Activated CD4-positive, alpha-beta memory T cell treated with anti-CD3 and anti-CD28 coated beads for 36 hours (primary cell): ENCODE results near the gene TECTB. TPM values are rescaled to one million over a fixed set of nuclear protein-coding genes. Genes with fewer than 3 reads are reported as not detected.

Experiments used
- CTCF ChIA-PET: fragments of 350-600 bp; sonication (Branson Sonifier 250); formaldehyde crosslinking; loops from one replicate; lab custom pipeline; 2021; ENCODE audit warnings: antibody characterized with exemption, inconsistent platforms; lab: Charles Lee
- POLR2A ChIA-PET: fragments of 350-600 bp; sonication (Branson Sonifier 250); formaldehyde crosslinking; loops from one replicate; lab custom pipeline; 2021; ENCODE audit warnings: antibody characterized with exemption; lab: Charles Lee
- DNase-seq: peaks from one replicate; pipeline ENCODE4 v3.0.0-alpha.2; 2020
- H3K27ac Mint-ChIP-seq: one replicate; pipeline ENCODE4 v1.8.0; 2021; ENCODE audit warnings: mixed read lengths
- H3K27me3 Mint-ChIP-seq: one replicate; pipeline ENCODE4 v1.8.0; 2021; ENCODE audit warnings: mixed read lengths
- H3K36me3 Mint-ChIP-seq: one replicate; pipeline ENCODE4 v1.8.0; 2021; ENCODE audit warnings: mixed read lengths
- H3K4me1 Mint-ChIP-seq: one replicate; pipeline ENCODE4 v1.8.0; 2021; ENCODE audit warnings: low read depth, mixed read lengths
- H3K4me3 Mint-ChIP-seq: one replicate; pipeline ENCODE4 v1.8.0; 2021; ENCODE audit warnings: mild to moderate bottlenecking, mixed read lengths
- H3K9me3 Mint-ChIP-seq: one replicate; pipeline ENCODE4 v1.8.0; 2021; ENCODE audit warnings: mixed read lengths
- intact Hi-C: fragments of 100-400 bp; cut with micrococcal nuclease; formaldehyde crosslinking; loops from one replicate; pipeline ENCODE4 v1.15.1; 2023
- total RNA-seq, 2 experiments: library from RNA; stranded (reverse); gene quantifications; one replicate each; pipeline ENCODE4 v1.2.3, GENCODE V29; 2021

Gene TECTB
- total RNA-seq, 2 experiments from 2014 or later, result not detected

- ChIA-PET POLR2A (interaction anchor here (0.7 kb wide), 1 partner anchor 132 kb away, joined by 3 read pairs; the partner anchor contains the start of genes VTI1A and ZDHHC6), CTCF (interaction anchor here (0.7 to 4.4 kb wide), 16 partner anchors 11 to 1990 kb away, joined by 3 to 27 read pairs (median 4); partner anchors contain the start of gene GPAM)
- DNase-seq, result peak; percentile 83
- H3K4me1 Mint-ChIP-seq, result no peaks in the 10 kb centered on the region
- intact Hi-C loops, result loop anchor here (1.0 to 2.0 kb wide), 4 partner anchors 120 to 199 kb away; no protein-coding TSS in a partner anchor
- H3K36me3 Mint-ChIP-seq, result no peaks in the 10 kb centered on the region
- H3K9me3 Mint-ChIP-seq, result no peaks in the 10 kb centered on the region
- peaks cover 22% of the 10 kb centered on the region for H3K27me3 Mint-ChIP-seq
- H3K27ac Mint-ChIP-seq, result no peak overlapping the region
- H3K4me3 Mint-ChIP-seq, result no peak overlapping the region
These were observed 31.7 kb downstream of the TECTB start for GRCh38 chr10:112314822-112315474.

GRCh38 chr10:112327678-112328077 is 44.5 kb downstream of the TECTB start:
- ChIA-PET POLR2A (no interaction called here), CTCF (no interaction called here)
- Mint-ChIP-seq H3K36me3 (no peaks in the 10 kb centered on the region), H3K9me3 (no peaks in the 10 kb centered on the region), H3K27me3 (peaks cover 4% of the 10 kb centered on the region), H3K4me3 (no peak overlapping the region), H3K27ac (no peak overlapping the region), H3K4me1 (peaks cover 5% of the 10 kb centered on the region)
- no peak for DNase-seq
- intact Hi-C loops, result no loop called here

GRCh38 chr10:112330162-112330561 is 47.0 kb downstream of the TECTB start:
- DNase-seq, result peak; percentile 42
- ChIA-PET CTCF (interaction anchor here (1.1 kb wide), 1 partner anchor 15 kb away, joined by 3 read pairs; no protein-coding TSS in a partner anchor), POLR2A (no interaction called here)
- Mint-ChIP-seq H3K9me3 (no peaks in the 10 kb centered on the region), H3K4me1 (peaks cover 5% of the 10 kb centered on the region), H3K27me3 (peaks cover 4% of the 10 kb centered on the region), H3K4me3 (no peak overlapping the region), H3K27ac (no peak overlapping the region), H3K36me3 (no peaks in the 10 kb centered on the region)
- intact Hi-C loops, result no loop called here

GRCh38 chr10:112330607-112331160 is 47.5 kb downstream of the TECTB start:
- Mint-ChIP-seq H3K4me3 (no peak overlapping the region), H3K27me3 (no peaks in the 10 kb centered on the region), H3K9me3 (no peaks in the 10 kb centered on the region), H3K27ac (no peak overlapping the region), H3K36me3 (no peaks in the 10 kb centered on the region), H3K4me1 (peaks cover 5% of the 10 kb centered on the region)
- CTCF ChIA-PET, result interaction anchor here (1.1 kb wide), 1 partner anchor 15 kb away, joined by 3 read pairs; no protein-coding TSS in a partner anchor
- no peak for DNase-seq
- intact Hi-C loops, result no loop called here
- POLR2A ChIA-PET, result no interaction called here

GRCh38 chr10:112332022-112332421 is 48.8 kb downstream of the TECTB start:
- H3K36me3 Mint-ChIP-seq, result no peaks in the 10 kb centered on the region
- no peak overlapping the region for H3K27ac Mint-ChIP-seq
- H3K4me1 Mint-ChIP-seq, result peaks cover 7% of the 10 kb centered on the region
- H3K4me3 Mint-ChIP-seq, result no peak overlapping the region
- ChIA-PET CTCF (interaction anchor here (0.6 to 1.4 kb wide), 2 partner anchors 12 to 140 kb away, joined by 3 read pairs; no protein-coding TSS in a partner anchor), POLR2A (no interaction called here)
- H3K9me3 Mint-ChIP-seq, result no peaks in the 10 kb centered on the region
- DNase-seq, result no peak
- H3K27me3 Mint-ChIP-seq, result peaks cover 3% of the 10 kb centered on the region
- intact Hi-C loops, result no loop called here

- intact Hi-C loops, result no loop called here
- Mint-ChIP-seq H3K4me1 (peaks cover 7% of the 10 kb centered on the region), H3K9me3 (no peaks in the 10 kb centered on the region), H3K27ac (no peak overlapping the region), H3K4me3 (no peak overlapping the region), H3K36me3 (no peaks in the 10 kb centered on the region), H3K27me3 (peaks cover 6% of the 10 kb centered on the region)
- CTCF ChIA-PET, result interaction anchor here (1.2 to 1.4 kb wide), 2 partner anchors 20 to 139 kb away, joined by 3 read pairs; no protein-coding TSS in a partner anchor
- POLR2A ChIA-PET, result no interaction called here
- DNase-seq, result no peak
These were observed 49.5 kb downstream of the TECTB start for GRCh38 chr10:112332509-112333228.

- Mint-ChIP-seq H3K4me3 (no peak overlapping the region), H3K36me3 (no peaks in the 10 kb centered on the region), H3K27me3 (peaks cover 6% of the 10 kb centered on the region), H3K27ac (no peak overlapping the region), H3K9me3 (no peaks in the 10 kb centered on the region), H3K4me1 (peaks cover 7% of the 10 kb centered on the region)
- ChIA-PET CTCF (interaction anchor here (1.2 to 1.4 kb wide), 2 partner anchors 20 to 139 kb away, joined by 3 read pairs; no protein-coding TSS in a partner anchor), POLR2A (no interaction called here)
- no peak for DNase-seq
- intact Hi-C loops, result no loop called here
These were observed 50.3 kb downstream of the TECTB start for GRCh38 chr10:112333452-112333851.

- POLR2A ChIA-PET, result no interaction called here
These were observed 52.1 kb downstream of the TECTB start for GRCh38 chr10:112335111-112335867.

GRCh38 chr10:112335868-112336265 is 52.7 kb downstream of the TECTB start:
- H3K36me3 Mint-ChIP-seq, result no peaks in the 10 kb centered on the region
- H3K4me1 Mint-ChIP-seq, result peaks cover 3% of the 10 kb centered on the region
- peaks cover 6% of the 10 kb centered on the region for H3K27me3 Mint-ChIP-seq
- H3K27ac Mint-ChIP-seq, result no peak overlapping the region
- H3K4me3 Mint-ChIP-seq, result no peak overlapping the region
- no peak for DNase-seq
- ChIA-PET CTCF (interaction anchor here (0.6 to 1.2 kb wide), 2 partner anchors 20 to 43 kb away, joined by 3 read pairs; no protein-coding TSS in a partner anchor), POLR2A (no interaction called here)
- no peaks in the 10 kb centered on the region for H3K9me3 Mint-ChIP-seq
- intact Hi-C loops, result no loop called here

More at GRCh38 chr10:112335111-112335867, 52.1 kb downstream of the TECTB start:
- H3K4me1 Mint-ChIP-seq, result peaks cover 4% of the 10 kb centered on the region
- CTCF ChIA-PET, result interaction anchor here (0.6 to 1.2 kb wide), 2 partner anchors 20 to 44 kb away, joined by 3 read pairs; no protein-coding TSS in a partner anchor
- no peaks in the 10 kb centered on the region for H3K9me3 Mint-ChIP-seq
- no peak for DNase-seq
- H3K27me3 Mint-ChIP-seq, result peaks cover 6% of the 10 kb centered on the region
- no peak overlapping the region for H3K4me3 Mint-ChIP-seq
- intact Hi-C loops, result no loop called here
- H3K36me3 Mint-ChIP-seq, result no peaks in the 10 kb centered on the region
- no peak overlapping the region for H3K27ac Mint-ChIP-seq

- intact Hi-C loops, result no loop called here
- Mint-ChIP-seq H3K9me3 (no peaks in the 10 kb centered on the region), H3K4me3 (no peak overlapping the region), H3K27ac (no peak overlapping the region), H3K27me3 (peaks cover 6% of the 10 kb centered on the region), H3K36me3 (no peaks in the 10 kb centered on the region), H3K4me1 (peaks cover 3% of the 10 kb centered on the region)
- no peak for DNase-seq
- ChIA-PET POLR2A (no interaction called here), CTCF (interaction anchor here (0.7 kb wide), 1 partner anchor 108 kb away, joined by 3 read pairs; no protein-coding TSS in a partner anchor)
These were observed 53.5 kb downstream of the TECTB start for GRCh38 chr10:112336556-112337201.

GRCh38 chr10:112338957-112339356 is 55.8 kb downstream of the TECTB start:
- peaks cover 6% of the 10 kb centered on the region for H3K27me3 Mint-ChIP-seq
- peaks cover 3% of the 10 kb centered on the region for H3K4me1 Mint-ChIP-seq
- no peak for DNase-seq
- CTCF ChIA-PET, result no interaction called here
- no peaks in the 10 kb centered on the region for H3K9me3 Mint-ChIP-seq
- H3K27ac Mint-ChIP-seq, result no peak overlapping the region
- intact Hi-C loops, result no loop called here
- no peak overlapping the region for H3K4me3 Mint-ChIP-seq
- POLR2A ChIA-PET, result no interaction called here
- H3K36me3 Mint-ChIP-seq, result no peaks in the 10 kb centered on the region
